ENCODE results near the gene ACTA1. TPM values are rescaled to one million over a fixed set of nuclear protein-coding genes. Genes with fewer than 3 reads are reported as not detected.

The ACTA1 gene
- polyA plus RNA-seq, 1 donor (not counting 4 experiments of a cell fraction or from before 2014, with no cell fraction given): 0.05 TPM

DNA sequence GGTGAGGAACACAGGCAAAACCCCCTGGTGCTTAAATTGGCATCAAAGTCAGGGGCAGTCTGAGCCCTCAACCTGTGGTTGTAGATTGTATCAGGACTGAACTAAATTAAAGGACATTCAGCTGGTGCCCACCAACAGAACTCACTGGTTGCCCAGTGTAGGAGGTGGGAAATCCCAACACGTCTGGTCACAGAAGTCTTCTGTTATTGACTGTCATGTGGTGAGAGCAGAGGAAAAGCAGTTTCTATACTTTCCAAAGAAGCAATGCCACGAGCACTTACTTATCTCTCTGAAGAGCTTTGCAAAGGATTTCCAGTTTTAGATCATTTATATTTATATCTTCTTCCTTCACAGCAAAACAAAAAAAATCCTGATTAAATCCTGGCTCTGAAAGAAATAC is 15.0 kb upstream of the ACTA1 start:
- H3K4me2 ChIP-seq (ENCODE audit: control insufficient read depth, extremely low read depth, insufficient read depth, low read depth, low read length): no peak overlapping the region
- H3K9ac ChIP-seq (ENCODE audit: control insufficient read depth, extremely low read depth, insufficient read depth, low read length): no peak overlapping the region
- no peak overlapping the region for H3K27ac ChIP-seq (ENCODE audit: control insufficient read depth, insufficient read depth, low read length)
- no peaks in the 10 kb centered on the region for H3K4me1 ChIP-seq (ENCODE audit: control insufficient read depth, extremely low read depth, insufficient read depth, low read length)
- H3K36me3 ChIP-seq (ENCODE audit: control insufficient read depth in 2 of 2, extremely low read depth in 1 of 2, insufficient read depth in 2 of 2, low read length in 2 of 2): peaks cover 0 to 8% of the 10 kb centered on the region in 2 experiments
- no peaks in the 10 kb centered on the region for H3K9me1 ChIP-seq (ENCODE audit: control insufficient read depth, extremely low read depth, insufficient read depth, low read length)
- no peaks in the 10 kb centered on the region for H3K27me3 ChIP-seq (ENCODE audit: control insufficient read depth, extremely low read depth, insufficient read depth, low read length)
- H3K9me3 ChIP-seq (ENCODE audit: control insufficient read depth, low read depth, low read length): no peaks in the 10 kb centered on the region
- dilution Hi-C loops (cut with MboI; ENCODE audit: extremely low pct_ligation_motif_present, low sequenced_read_pairs): loop anchor here (10.0 kb wide), 1 partner anchor 104 kb away; the partner anchor contains the start of gene CCSAP
- H3K79me2 ChIP-seq (ENCODE audit: control insufficient read depth, insufficient read depth, low read length): no peaks in the 10 kb centered on the region
- no peak for DNase-seq (ENCODE audit: low read depth, low spot score)
- no peaks in the 10 kb centered on the region for H4K20me1 ChIP-seq (ENCODE audit: control insufficient read depth, extremely low read depth, insufficient read depth, low read length)
- H2AFZ ChIP-seq (ENCODE audit: control insufficient read depth, low read length): no peak overlapping the region
- H3K4me3 ChIP-seq (ENCODE audit: control insufficient read depth in 2 of 3, extremely low read depth in 1 of 3, insufficient read depth in 2 of 3, low read depth in 1 of 3, low read length in 3 of 3): no peak overlapping the region
- no peak for FAIRE-seq
- TF ChIP-seq, protein P1, sequence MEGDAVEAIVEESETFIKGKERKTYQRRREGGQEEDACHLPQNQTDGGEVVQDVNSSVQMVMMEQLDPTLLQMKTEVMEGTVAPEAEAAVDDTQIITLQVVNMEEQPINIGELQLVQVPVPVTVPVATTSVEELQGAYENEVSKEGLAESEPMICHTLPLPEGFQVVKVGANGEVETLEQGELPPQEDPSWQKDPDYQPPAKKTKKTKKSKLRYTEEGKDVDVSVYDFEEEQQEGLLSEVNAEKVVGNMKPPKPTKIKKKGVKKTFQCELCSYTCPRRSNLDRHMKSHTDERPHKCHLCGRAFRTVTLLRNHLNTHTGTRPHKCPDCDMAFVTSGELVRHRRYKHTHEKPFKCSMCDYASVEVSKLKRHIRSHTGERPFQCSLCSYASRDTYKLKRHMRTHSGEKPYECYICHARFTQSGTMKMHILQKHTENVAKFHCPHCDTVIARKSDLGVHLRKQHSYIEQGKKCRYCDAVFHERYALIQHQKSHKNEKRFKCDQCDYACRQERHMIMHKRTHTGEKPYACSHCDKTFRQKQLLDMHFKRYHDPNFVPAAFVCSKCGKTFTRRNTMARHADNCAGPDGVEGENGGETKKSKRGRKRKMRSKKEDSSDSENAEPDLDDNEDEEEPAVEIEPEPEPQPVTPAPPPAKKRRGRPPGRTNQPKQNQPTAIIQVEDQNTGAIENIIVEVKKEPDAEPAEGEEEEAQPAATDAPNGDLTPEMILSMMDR (optimal IDR thresholded peaks at IDR 0.05 in 1 of 3, IDR thresholded peaks at IDR 0.05 in 1 of 3, conservative IDR thresholded peaks at IDR 0.05 in 1 of 3; ENCODE audit: extremely low read depth in 1 of 3, insufficient read depth in 2 of 3, low read length in 3 of 3): no peak
- TF ChIP-seq EZH2 (IDR thresholded peaks at IDR 0.05; ENCODE audit: low read length): no peak

DNA sequence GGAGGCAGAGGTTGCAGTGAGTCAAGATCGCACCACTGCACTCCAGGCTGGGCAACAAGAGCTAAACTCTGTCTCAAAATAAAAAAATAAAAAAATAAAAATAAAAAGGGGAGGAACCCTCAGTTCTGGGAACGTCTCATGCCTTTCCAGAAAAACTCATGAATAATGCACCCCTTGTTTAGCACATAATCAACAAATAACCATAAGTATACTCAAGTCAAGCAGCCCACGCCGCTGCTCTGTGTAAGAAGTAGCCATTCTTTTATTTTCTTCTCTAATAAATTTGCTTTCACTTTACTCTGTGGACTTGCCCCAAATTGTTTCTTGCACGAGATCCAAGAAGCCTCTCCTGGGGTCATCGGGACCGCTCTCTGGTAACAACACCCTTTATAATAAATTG is 14.5 kb upstream of the ACTA1 start:
- Histone ChIP-seq H4K20me1 (ENCODE audit: control insufficient read depth, extremely low read depth, insufficient read depth, low read length) (no peaks in the 10 kb centered on the region), H3K9me1 (ENCODE audit: control insufficient read depth, extremely low read depth, insufficient read depth, low read length) (no peaks in the 10 kb centered on the region), H2AFZ (ENCODE audit: control insufficient read depth, low read length) (no peak overlapping the region), H3K9me3 (ENCODE audit: control insufficient read depth, low read depth, low read length) (no peaks in the 10 kb centered on the region), H3K9ac (ENCODE audit: control insufficient read depth, extremely low read depth, insufficient read depth, low read length) (no peak overlapping the region), H3K27me3 (ENCODE audit: control insufficient read depth, extremely low read depth, insufficient read depth, low read length) (no peaks in the 10 kb centered on the region), H3K4me2 (ENCODE audit: control insufficient read depth, extremely low read depth, insufficient read depth, low read depth, low read length) (no peak overlapping the region), H3K79me2 (ENCODE audit: control insufficient read depth, insufficient read depth, low read length) (no peaks in the 10 kb centered on the region), H3K36me3 (ENCODE audit: control insufficient read depth in 2 of 2, extremely low read depth in 1 of 2, insufficient read depth in 2 of 2, low read length in 2 of 2) (peaks cover 0 to 8% of the 10 kb centered on the region in 2 experiments), H3K27ac (ENCODE audit: control insufficient read depth, insufficient read depth, low read length) (no peak overlapping the region), H3K4me1 (ENCODE audit: control insufficient read depth, extremely low read depth, insufficient read depth, low read length) (peaks cover 2% of the 10 kb centered on the region), H3K4me3 (ENCODE audit: control insufficient read depth in 2 of 3, extremely low read depth in 1 of 3, insufficient read depth in 2 of 3, low read depth in 1 of 3, low read length in 3 of 3) (no peak overlapping the region)
- DNase-seq (ENCODE audit: low read depth, low spot score) (no peak), FAIRE-seq (no peak)
- no peak for TF ChIP-seq EZH2 (IDR thresholded peaks at IDR 0.05; ENCODE audit: low read length)
- TF ChIP-seq, protein P1 (optimal IDR thresholded peaks at IDR 0.05 in 1 of 3, IDR thresholded peaks at IDR 0.05 in 1 of 3, conservative IDR thresholded peaks at IDR 0.05 in 1 of 3; ENCODE audit: extremely low read depth in 1 of 3, insufficient read depth in 2 of 3, low read length in 3 of 3): no peak
- dilution Hi-C loops (cut with MboI; ENCODE audit: extremely low pct_ligation_motif_present, low sequenced_read_pairs): loop anchor here (10.0 kb wide), 1 partner anchor 104 kb away; the partner anchor contains the start of gene CCSAP
